ENCODE measurements around the gene VAV3.

DNA sequence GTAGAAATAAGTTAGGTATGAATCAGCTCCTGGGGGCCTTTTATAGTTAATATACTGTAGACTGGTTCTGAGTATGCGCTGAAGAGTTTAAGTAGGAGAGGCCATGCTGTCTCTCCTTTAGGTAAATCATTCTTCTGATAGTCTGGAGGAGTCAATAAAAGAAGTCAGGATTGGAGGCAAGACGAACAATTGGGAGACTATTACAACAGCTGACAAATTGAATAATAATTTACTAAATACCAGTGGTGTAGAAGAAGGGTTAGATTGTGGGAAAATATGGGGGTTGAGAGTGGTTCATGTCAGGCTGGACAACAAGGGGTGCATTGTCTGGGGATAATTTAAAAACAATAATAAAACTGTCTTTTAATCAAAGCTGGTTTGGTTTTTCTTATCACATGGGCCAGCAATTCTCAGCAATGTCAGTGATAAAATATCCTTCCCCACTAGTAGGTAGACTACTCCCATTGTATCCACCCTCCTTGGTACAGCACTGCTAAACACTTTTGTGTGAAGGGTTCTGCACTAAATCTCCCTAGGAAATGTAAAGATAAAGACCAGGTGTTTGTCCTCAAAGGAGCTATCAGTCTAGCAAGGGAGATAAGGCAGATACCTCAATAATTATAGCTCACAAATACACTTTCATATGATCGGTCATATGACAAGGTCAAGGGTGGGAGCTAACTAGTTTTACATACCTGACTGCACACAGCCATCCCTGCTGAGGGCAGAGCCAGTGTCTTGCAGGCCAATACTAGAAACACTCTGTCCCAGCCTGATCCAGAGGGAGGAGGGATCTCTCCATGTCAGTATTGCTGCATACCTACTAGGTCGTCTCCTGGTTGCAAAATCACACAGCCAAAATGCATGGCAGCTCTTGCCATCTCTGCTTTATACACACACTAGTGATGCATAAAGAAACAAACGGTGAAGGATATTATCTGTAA lies 299.7 kb downstream of the VAV3 start:
- TF ChIP-seq, protein P1, sequence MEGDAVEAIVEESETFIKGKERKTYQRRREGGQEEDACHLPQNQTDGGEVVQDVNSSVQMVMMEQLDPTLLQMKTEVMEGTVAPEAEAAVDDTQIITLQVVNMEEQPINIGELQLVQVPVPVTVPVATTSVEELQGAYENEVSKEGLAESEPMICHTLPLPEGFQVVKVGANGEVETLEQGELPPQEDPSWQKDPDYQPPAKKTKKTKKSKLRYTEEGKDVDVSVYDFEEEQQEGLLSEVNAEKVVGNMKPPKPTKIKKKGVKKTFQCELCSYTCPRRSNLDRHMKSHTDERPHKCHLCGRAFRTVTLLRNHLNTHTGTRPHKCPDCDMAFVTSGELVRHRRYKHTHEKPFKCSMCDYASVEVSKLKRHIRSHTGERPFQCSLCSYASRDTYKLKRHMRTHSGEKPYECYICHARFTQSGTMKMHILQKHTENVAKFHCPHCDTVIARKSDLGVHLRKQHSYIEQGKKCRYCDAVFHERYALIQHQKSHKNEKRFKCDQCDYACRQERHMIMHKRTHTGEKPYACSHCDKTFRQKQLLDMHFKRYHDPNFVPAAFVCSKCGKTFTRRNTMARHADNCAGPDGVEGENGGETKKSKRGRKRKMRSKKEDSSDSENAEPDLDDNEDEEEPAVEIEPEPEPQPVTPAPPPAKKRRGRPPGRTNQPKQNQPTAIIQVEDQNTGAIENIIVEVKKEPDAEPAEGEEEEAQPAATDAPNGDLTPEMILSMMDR (IDR thresholded peaks at IDR 0.05; ENCODE audit: insufficient read depth, low read length): no peak
- TF ChIP-seq, protein P2, sequence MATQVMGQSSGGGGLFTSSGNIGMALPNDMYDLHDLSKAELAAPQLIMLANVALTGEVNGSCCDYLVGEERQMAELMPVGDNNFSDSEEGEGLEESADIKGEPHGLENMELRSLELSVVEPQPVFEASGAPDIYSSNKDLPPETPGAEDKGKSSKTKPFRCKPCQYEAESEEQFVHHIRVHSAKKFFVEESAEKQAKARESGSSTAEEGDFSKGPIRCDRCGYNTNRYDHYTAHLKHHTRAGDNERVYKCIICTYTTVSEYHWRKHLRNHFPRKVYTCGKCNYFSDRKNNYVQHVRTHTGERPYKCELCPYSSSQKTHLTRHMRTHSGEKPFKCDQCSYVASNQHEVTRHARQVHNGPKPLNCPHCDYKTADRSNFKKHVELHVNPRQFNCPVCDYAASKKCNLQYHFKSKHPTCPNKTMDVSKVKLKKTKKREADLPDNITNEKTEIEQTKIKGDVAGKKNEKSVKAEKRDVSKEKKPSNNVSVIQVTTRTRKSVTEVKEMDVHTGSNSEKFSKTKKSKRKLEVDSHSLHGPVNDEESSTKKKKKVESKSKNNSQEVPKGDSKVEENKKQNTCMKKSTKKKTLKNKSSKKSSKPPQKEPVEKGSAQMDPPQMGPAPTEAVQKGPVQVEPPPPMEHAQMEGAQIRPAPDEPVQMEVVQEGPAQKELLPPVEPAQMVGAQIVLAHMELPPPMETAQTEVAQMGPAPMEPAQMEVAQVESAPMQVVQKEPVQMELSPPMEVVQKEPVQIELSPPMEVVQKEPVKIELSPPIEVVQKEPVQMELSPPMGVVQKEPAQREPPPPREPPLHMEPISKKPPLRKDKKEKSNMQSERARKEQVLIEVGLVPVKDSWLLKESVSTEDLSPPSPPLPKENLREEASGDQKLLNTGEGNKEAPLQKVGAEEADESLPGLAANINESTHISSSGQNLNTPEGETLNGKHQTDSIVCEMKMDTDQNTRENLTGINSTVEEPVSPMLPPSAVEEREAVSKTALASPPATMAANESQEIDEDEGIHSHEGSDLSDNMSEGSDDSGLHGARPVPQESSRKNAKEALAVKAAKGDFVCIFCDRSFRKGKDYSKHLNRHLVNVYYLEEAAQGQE (IDR thresholded peaks at IDR 0.05; ENCODE audit: insufficient replicate concordance, low read depth): no peak
- TF ChIP-seq POLR2AphosphoS5 (IDR thresholded peaks at IDR 0.05; ENCODE audit: low read depth) (no peak), SPI1 (IDR thresholded peaks at IDR 0.05; ENCODE audit: borderline replicate concordance, low read depth) (no peak)
